ENCODE measurements around the gene CMSS1. TPM values are rescaled to one million over a fixed set of nuclear protein-coding genes. Genes with fewer than 3 reads are reported as not detected.

The CMSS1 gene
- total and polyA plus RNA-seq, 4 donors = 3.8 to 19.5 (median 7.5) TPM

- no peak overlapping the region for H3K27ac ChIP-seq (ENCODE audit: low read depth in 1 of 2, low read length in 2 of 2)
- TF ChIP-seq GABPA (IDR thresholded peaks at IDR 0.05 in 1 of 2, conservative IDR thresholded peaks at IDR 0.05 in 1 of 2) (no peak), CTCF (IDR thresholded peaks at IDR 0.05; ENCODE audit: low read depth, low read length, missing input control) (no peak), TAF1 (conservative IDR thresholded peaks at IDR 0.05) (no peak), MAX (IDR thresholded peaks at IDR 0.05) (no peak), NR2F2 (IDR thresholded peaks at IDR 0.05) (no peak), ZBTB33 (IDR thresholded peaks at IDR 0.05) (no peak), EGR1 (IDR thresholded peaks at IDR 0.05; ENCODE audit: low read depth in 2 of 2) (no peak), RXRA (IDR thresholded peaks at IDR 0.05) (no peak), RAD21 (IDR thresholded peaks at IDR 0.05) (no peak), YY1 (IDR thresholded peaks at IDR 0.05) (no peak)
These were observed 151.5 kb downstream of the CMSS1 start for GRCh38 chr3:99969136-99969535.

GRCh38 chr3:99970198-99970597 is 152.5 kb downstream of the CMSS1 start:
- H3K4me3 ChIP-seq (ENCODE audit: low read depth in 1 of 3, low read length in 3 of 3) = no peak overlapping the region
- H3K27me3 ChIP-seq (ENCODE audit: control insufficient read depth in 4 of 4, insufficient read depth in 4 of 4, low read length in 3 of 4) = no peaks in the 10 kb centered on the region
- no peak overlapping the region for H3K27ac ChIP-seq (ENCODE audit: low read depth in 1 of 2, low read length in 2 of 2)
- no peak for TF ChIP-seq NR2F2 (IDR thresholded peaks at IDR 0.05)
- TF ChIP-seq ATF3 (IDR thresholded peaks at IDR 0.05) = no peak
- 90% methylated on average over 1 of the region's 1 CpG for WGBS
- DNase-seq (ENCODE audit: low spot score) = no peak
- H3K36me3 ChIP-seq (ENCODE audit: control insufficient read depth in 4 of 4, insufficient read depth in 3 of 4, low read depth in 1 of 4, low read length in 3 of 4) = no peaks in the 10 kb centered on the region
- H3K9me3 ChIP-seq (ENCODE audit: control insufficient read depth in 4 of 4, low read length in 3 of 4) = no peaks in the 10 kb centered on the region
- no peak overlapping the region for H3K9ac ChIP-seq (ENCODE audit: low read depth in 1 of 2, low read length in 2 of 2)
- no peaks in the 10 kb centered on the region for H3K4me1 ChIP-seq (ENCODE audit: control insufficient read depth in 4 of 4, insufficient read depth in 4 of 4, low read length in 3 of 4)

More at GRCh38 chr3:99969136-99969535, 151.5 kb downstream of the CMSS1 start:
- Histone ChIP-seq H3K9ac (ENCODE audit: low read depth in 1 of 2, low read length in 2 of 2) (no peak overlapping the region), H3K9me3 (ENCODE audit: control insufficient read depth in 4 of 4, low read length in 3 of 4) (no peaks in the 10 kb centered on the region), H3K27me3 (ENCODE audit: control insufficient read depth in 4 of 4, insufficient read depth in 4 of 4, low read length in 3 of 4) (no peaks in the 10 kb centered on the region), H3K4me3 (ENCODE audit: low read depth in 1 of 3, low read length in 3 of 3) (no peak overlapping the region), H3K4me1 (ENCODE audit: control insufficient read depth in 4 of 4, insufficient read depth in 4 of 4, low read length in 3 of 4) (no peaks in the 10 kb centered on the region), H3K36me3 (ENCODE audit: control insufficient read depth in 4 of 4, insufficient read depth in 3 of 4, low read depth in 1 of 4, low read length in 3 of 4) (no peaks in the 10 kb centered on the region)
- 78% methylated on average over 3 of the region's 3 CpGs for WGBS
- DNase-seq (ENCODE audit: low spot score) = no peak

GRCh38 chr3:99971761-99972160 is 154.1 kb downstream of the CMSS1 start:
- 98% methylated on average over 3 of the region's 3 CpGs for WGBS
- no peaks in the 10 kb centered on the region for H3K36me3 ChIP-seq (ENCODE audit: control insufficient read depth in 4 of 4, insufficient read depth in 3 of 4, low read depth in 1 of 4, low read length in 3 of 4)
- DNase-seq (ENCODE audit: low spot score) = no peak
- no peak overlapping the region for H3K27ac ChIP-seq (ENCODE audit: low read depth in 1 of 2, low read length in 2 of 2)
- no peaks in the 10 kb centered on the region for H3K27me3 ChIP-seq (ENCODE audit: control insufficient read depth in 4 of 4, insufficient read depth in 4 of 4, low read length in 3 of 4)
- no peak for TF ChIP-seq ATF3 (IDR thresholded peaks at IDR 0.05)
- TF ChIP-seq FOXA1 (IDR thresholded peaks at IDR 0.05) = no peak
- TF ChIP-seq RXRA (IDR thresholded peaks at IDR 0.05) = no peak
- TF ChIP-seq RAD21 (IDR thresholded peaks at IDR 0.05) = no peak
- no peak for TF ChIP-seq FOXA2 (IDR thresholded peaks at IDR 0.05)
- TF ChIP-seq NR2F2 (IDR thresholded peaks at IDR 0.05) = no peak
- no peak for TF ChIP-seq REST (IDR thresholded peaks at IDR 0.05)
- H3K9me3 ChIP-seq (ENCODE audit: control insufficient read depth in 4 of 4, low read length in 3 of 4) = no peaks in the 10 kb centered on the region
- H3K4me3 ChIP-seq (ENCODE audit: low read depth in 1 of 3, low read length in 3 of 3) = no peak overlapping the region
- no peaks in the 10 kb centered on the region for H3K4me1 ChIP-seq (ENCODE audit: control insufficient read depth in 4 of 4, insufficient read depth in 4 of 4, low read length in 3 of 4)
- no peak overlapping the region for H3K9ac ChIP-seq (ENCODE audit: low read depth in 1 of 2, low read length in 2 of 2)
